Retina (tissue), 1 donor: ENCODE data around the gene TSC22D2.

Source experiments
- DNase-seq: peaks from one replicate; pipeline ENCODE4 v3.0.0-alpha.2; 2016

Gene TSC22D2

DNA sequence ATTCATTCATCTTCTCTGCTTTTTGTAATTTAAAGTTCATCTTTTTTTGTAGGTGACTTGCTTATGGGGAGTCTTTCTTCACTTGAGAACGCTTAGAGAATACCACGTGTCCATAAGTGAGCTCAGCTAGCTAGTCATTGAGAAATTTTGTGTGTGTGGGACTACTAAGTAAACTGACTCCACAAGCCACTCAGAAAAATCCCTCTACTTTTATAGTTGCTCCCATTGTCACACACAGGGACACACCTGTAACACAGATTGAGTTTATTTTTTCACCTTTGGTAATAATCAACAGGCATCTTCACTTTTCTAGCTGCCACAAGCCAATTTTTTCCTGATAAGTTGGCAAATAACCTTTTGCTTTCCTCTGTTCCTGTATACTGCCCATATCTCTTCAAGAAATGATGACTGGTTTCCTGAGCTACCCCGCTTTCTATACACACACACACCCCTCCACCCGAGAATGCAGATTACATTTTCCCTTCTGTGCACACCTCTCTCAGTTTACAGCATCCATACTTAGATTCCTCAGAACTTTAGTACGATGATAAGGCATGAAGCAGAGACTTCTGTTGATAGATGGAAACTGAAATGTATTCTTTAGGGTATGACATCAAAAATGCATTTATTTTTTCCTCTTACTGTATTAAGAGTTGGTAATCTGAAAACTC, 4.6 kb downstream of the TSC22D2 start:
- no peak for DNase-seq

GRCh38 chr3:150414258-150414657, 6.2 kb downstream of the TSC22D2 start:
- no peak for DNase-seq

DNA sequence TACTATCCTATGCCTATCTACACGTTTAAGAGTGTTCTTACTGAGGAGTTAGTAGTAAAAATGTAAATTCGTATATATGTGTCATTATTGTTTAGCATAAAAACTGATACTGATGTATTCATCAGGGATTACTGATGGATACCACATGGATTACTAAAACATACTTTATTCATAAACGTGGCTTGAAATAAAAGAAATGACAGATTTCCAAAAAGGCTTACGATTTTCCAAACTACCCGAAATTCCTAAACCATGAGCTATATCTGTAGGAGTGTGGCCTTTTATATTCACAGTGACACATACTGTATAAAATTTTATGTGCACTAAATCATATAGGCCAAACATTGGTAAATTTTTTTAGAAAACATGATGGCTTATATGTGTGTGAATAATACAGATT, 6.9 kb downstream of the TSC22D2 start:
- DNase-seq, result no peak

- no peak for DNase-seq
Observed at GRCh38 chr3:150419076-150419868, 11.2 kb downstream of the TSC22D2 start.

GRCh38 chr3:150419959-150420358, 11.9 kb downstream of the TSC22D2 start:
- DNase-seq, result no peak

GRCh38 chr3:150421256-150421655, 13.2 kb downstream of the TSC22D2 start:
- no peak for DNase-seq

- DNase-seq, result no peak
Observed at GRCh38 chr3:150421799-150422548, 13.9 kb downstream of the TSC22D2 start.

DNA sequence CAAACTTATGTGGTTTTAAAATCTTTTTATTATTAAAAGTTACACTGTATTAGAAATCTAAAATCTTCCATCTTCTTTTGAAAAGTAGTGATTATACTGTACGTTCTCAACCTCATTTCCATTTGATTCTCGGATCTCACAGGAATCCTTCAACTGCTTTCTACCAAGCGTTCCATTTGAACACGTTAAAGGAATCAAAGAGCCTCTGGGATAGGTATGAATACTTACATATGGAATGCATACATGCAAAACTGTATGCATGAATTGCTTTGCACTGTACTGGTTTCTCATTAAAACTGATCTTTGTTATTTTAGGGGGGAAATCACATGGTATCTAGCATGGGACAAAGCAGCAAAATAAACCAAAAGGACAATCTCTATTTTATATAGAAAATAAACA, 14.8 kb downstream of the TSC22D2 start:
- no peak for DNase-seq

- no peak for DNase-seq
Observed at GRCh38 chr3:150423761-150424160, 15.7 kb downstream of the TSC22D2 start.

DNA sequence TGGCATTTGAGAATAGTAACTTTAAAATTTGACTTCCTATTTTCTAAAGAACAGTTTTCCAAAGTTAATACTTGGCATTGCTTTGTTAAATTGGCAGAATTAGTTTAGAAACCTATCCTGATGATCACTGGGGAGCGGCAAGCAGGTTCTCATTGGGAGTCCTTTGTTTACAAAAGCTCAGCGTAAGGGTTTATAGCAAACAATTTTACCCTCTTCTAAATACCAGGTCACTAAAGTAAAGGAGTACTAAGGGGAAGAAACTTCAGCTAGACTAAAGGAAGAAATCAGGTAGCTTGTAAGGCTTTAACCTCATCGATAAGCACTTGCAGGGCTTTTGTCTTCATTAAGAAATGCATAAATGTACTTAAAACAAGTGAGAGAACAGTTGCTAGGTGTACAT, 18.2 kb downstream of the TSC22D2 start:
- no peak for DNase-seq

- no peak for DNase-seq
Observed at GRCh38 chr3:150428562-150428961, 20.5 kb downstream of the TSC22D2 start.

DNA sequence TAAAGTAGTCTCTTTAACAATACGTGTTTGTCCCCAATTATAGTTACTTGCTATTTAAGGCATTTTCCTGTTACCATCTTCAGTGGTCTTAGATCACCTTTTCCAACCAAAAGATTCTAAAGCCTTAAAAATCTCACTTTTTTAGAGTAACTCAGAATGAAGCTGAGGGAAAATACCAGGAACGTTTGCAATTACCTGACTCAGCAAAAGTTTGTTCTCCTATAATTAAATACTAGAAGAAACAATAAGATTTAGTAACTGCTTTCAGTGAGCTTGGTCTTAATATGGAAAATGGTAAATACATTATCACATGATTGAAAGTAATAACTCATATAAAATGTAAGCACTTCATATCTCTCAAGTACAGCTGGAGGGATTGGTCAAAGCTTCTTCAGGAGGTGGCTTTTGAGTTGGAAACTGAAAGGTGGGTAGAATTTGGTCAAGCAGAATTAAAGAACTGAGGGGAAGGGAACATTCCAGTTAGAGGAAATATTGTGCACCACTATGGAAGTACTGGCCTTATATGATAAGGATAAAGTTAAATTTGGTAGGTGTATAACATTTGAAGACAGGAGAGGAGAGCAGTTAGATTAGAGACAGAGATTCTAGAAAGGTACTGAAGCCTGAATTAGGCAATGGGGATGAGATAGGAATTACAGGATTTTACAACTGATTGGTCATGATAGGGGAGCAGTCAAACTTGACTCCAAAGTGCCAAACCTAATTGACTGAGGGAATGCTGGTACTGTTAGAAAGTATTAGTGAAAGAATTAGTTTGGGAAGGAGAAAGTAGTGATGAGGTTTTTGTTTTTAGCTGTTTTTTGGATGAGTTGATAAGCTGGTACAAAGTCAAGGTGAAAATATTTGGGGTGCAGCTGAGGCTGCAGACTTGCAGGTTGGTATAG, 21.9 kb downstream of the TSC22D2 start:
- DNase-seq, result no peak

- DNase-seq, result no peak
Observed at GRCh38 chr3:150433347-150433746, 25.2 kb downstream of the TSC22D2 start.

GRCh38 chr3:150434234-150434633, 26.1 kb downstream of the TSC22D2 start:
- no peak for DNase-seq

- DNase-seq, result no peak
Observed at GRCh38 chr3:150436161-150436560, 28.1 kb downstream of the TSC22D2 start.

DNA sequence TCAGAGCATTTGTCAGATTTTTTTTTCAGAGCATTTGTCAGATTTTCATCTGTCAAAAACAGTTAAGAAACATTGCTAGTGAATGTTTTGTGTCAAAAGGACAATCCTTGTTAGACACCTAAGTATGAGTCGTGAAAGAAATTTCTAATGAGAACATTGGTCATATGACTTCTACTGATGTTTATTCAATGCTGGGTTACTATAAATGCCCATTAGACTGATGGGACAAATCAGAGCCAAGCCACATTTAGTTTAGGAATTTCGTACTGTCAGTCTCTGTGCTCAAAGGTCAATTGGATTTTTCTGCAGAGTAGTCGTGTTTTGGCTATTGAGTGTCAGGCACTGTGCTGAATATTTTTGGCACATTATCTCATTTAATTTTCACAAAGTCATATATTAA, 31.6 kb downstream of the TSC22D2 start:
- no peak for DNase-seq

DNA sequence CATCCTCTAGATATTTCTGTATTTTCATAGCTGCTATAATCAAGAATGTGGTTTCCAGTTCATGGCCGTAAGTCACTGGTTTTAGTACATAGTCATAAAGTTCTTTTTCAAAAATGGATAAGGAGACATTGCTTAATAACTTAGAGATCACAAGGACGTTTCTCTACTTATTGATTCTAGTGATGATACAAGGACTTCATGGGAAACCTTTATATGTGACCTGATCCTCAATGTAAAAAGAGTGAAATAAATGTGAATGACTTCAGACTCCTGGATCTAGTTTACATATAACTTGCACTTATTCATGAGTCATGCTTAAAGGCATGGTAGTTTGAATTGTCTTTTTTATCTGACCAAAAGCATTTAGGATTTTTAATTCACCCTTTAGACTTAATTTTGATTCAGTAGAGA, 35.2 kb downstream of the TSC22D2 start:
- DNase-seq, result no peak

DNA sequence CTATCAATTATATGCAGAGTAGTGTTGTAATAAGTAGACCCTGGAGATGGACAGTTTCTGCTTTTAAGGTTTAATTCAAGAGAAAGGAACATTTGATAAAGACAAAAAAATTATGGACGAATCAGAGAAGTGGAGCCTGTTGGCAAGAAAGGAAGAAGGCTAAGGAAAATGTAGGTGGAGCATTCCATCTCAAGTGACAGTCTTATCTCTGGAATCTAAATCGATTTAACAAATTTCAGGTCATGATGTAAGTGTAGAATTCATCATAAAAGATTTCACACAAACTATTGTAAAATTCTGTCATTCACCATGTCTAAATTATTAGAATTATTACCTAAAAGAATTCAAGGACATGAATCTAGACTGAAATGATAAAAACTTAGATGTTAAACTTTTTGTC, 36.3 kb downstream of the TSC22D2 start:
- no peak for DNase-seq

- DNase-seq, result no peak
Observed at GRCh38 chr3:150446470-150446977, 38.4 kb downstream of the TSC22D2 start.

GRCh38 chr3:150447084-150447483, 39.0 kb downstream of the TSC22D2 start:
- DNase-seq, result no peak

GRCh38 chr3:150447631-150448465, 39.8 kb downstream of the TSC22D2 start:
- DNase-seq, result no peak
